Stimulated activated CD4-positive, alpha-beta T cell treated with anti-CD3 and anti-CD28 coated beads, TNF-alpha, amount 100 ng/mL, for 48 hours (primary cell): ENCODE data around the gene PDPR.
"Not testable (repeated sequence)": the region's sequence is repeated elsewhere in the genome, so short reads cannot be mapped to it uniquely, and the experiment has no call there.

Source experiments
- DNase-seq, 3 donors: peaks; one replicate each; pipeline ENCODE4 v3.0.0-alpha.2; 2020; ENCODE audit warnings: low read depth in 3 of 3

Gene PDPR

DNA sequence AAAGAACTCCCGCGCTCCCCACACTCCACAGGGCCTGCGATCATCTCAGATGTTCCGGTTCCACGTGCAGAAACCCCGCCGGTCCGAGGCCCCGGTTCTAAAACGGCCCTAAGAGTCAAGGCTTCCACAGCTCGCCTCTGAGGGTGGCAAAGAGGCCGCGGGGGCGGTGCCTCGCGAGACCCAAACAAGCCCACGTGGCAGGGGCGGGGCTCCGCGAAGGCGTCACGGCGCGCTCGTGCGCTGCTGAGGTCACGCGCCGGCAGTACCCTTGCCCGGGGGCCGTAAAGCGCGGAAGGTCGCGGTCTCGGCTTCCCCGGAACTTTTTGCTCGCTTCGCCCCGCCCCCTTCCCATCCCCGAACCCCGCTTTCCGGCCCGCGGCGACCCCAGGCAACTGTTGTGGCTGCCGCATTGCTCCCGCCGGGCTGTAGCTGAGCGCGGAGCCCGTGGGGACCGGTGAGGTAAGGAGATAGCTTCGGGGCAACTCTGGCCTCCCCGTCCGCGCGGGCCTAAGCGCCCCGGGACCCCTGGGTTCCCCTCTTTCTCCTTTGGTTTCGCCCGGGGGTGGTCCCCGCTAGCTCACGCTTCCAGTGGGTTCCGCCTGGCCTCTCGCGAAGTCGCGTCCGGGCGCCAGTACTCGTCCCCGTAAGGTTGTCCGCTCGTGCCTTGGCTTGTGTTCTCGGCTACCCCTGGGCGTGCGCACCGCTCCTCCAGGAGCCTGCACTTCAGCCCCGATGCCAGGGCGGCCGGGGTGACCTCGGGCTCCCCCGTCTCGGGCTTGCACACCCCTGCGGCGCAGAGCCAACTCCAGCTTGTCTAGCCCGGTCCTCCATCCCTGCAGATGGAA lies at the start of gene PDPR:
Gene PDPR, plus strand, starts transcription at position 351 of the 845 bp plus-strand sequence. CDS start 6,161 bp downstream, outside the sequence.
- DNase-seq, result peak; percentile 80 to 92 (median 90)

DNA sequence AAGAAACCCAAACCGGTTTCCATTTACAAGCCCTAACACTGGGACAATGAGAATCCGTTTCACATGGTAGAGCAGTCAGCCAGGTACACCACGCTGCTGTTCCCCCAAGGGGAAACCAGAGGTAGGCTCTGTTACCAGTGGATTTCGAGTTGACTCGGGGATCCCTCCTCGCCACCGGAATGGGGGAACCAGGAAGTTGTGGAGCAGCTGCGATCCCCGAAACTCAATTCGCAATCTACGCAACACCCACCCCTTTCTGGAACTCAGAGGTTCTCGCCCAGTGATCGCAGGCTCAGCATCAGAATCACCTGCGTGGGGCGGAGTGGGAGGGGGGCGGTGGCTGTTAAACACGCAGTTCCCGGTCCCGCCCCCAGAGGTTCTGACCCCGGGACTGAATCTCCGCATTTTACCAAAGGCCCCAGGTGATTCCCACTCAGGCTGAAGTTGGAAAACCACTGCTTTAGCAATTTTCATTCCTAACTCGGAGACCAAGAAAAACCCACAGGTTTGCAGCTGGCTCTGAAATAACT lies 49.2 kb upstream of the PDPR start:
- peak; percentile 28 to 50 (median 29) for DNase-seq

GRCh38 chr16:70065376-70065745 lies 48.8 kb upstream of the PDPR start:
- not testable (repeated sequence) for DNase-seq

- peak; percentile 78 to 91 (median 82) for DNase-seq
These were observed 48.1 kb upstream of the PDPR start for GRCh38 chr16:70065746-70066658.

- not testable (repeated sequence) for DNase-seq
These were observed 47.4 kb upstream of the PDPR start for GRCh38 chr16:70066751-70067150.

- not testable (repeated sequence) for DNase-seq
These were observed 35.1 kb upstream of the PDPR start for GRCh38 chr16:70079081-70079480.

DNA sequence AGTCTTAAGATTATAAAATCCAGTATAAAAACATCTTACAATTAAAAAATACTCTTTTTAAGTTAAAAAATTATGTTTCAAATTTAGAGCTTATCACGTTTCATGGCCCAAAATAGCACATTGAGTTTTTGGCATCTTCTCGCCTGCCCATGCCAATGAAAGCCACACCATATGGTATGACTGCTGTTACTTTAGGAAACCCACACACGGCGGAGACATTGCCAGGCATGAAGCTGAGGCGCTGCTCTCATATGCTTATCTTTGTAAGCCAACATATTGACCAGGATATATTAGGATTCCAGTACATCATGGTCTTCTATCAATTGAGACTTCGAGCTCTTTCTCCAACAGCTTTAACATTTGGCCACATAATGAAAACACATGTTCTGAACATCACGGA lies 32.9 kb upstream of the PDPR start:
- not testable (repeated sequence) for DNase-seq

GRCh38 chr16:70083931-70084330 lies 30.2 kb upstream of the PDPR start:
- DNase-seq, result not testable (repeated sequence)

DNA sequence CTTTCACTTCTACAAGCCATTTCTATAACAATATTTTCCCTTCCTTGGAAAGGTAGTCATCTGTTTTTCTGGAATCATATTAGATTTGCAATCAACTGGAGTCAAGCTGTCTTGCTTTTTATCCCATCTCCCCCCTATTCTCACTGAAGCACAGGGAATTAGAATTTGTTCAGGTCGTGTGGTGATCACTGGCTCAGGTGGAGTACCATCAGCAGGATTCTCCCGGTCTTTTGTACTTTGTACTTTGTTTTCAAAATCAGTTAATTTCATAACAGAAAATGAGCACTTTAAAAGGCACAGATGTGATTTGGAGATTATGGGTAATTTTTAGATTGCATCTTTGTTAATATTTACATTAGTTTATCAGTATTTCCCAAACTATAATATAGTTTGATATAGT lies 26.0 kb upstream of the PDPR start:
- not testable (repeated sequence) for DNase-seq

DNA sequence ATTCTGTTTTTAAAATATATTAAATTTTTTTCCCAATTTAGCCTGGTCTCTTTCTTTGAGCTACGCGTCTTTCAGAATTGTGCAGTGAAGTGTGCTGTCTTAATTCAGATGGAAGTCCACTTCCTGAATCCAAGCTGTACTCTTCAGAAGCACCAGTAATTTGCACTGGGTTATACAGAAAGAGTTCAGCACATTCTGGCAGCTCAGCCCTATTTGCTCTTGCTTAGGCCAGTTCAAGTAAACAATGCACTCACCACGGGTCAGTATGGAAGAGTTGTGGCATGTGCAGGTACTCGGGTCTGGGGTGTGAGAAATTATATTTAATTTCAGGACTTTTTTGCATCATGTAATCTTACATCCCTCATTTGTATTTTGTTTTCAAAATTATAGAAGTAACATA lies 25.3 kb upstream of the PDPR start:
- not testable (repeated sequence) for DNase-seq

- not testable (repeated sequence) for DNase-seq
These were observed 24.8 kb upstream of the PDPR start for GRCh38 chr16:70089289-70089688.

- DNase-seq, result not testable (repeated sequence)
These were observed 23.0 kb upstream of the PDPR start for GRCh38 chr16:70091104-70091503.

- DNase-seq, result not testable (repeated sequence)
These were observed 20.0 kb upstream of the PDPR start for GRCh38 chr16:70094096-70094495.

DNA sequence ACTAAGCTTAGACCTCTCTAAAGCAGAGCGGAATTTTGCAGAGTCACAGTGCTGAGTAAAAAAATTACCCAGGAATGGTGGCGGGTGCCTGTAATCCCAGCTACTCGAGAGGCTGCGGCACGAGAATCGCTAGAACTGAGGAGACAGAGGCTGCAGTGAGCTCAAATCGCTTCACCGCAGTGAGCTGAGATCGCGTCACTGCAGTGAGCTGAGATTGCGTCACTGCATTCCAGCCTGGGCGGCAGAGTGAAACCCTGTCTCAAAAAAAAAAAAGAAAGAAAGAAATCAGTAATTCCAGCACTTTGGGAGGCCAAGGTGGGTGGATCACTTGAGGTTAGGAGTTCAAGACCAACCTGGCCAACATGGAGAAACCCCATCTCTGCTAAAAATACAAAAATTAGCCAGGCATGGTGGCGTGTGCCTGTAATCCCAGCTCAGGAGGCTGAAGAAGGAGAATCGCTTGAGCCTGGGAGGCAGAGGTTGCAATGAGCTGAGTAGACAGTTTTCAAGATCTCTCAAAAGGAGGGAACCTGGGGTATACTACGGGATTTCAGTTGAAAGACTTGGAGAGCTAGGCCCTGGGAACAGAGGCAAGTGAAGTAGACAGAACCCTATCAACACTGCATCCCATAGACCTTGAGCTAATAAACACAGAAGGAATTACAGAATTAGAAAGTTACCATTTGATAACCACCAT lies 4.4 kb upstream of the PDPR start:
- DNase-seq, result not testable (repeated sequence)

DNA sequence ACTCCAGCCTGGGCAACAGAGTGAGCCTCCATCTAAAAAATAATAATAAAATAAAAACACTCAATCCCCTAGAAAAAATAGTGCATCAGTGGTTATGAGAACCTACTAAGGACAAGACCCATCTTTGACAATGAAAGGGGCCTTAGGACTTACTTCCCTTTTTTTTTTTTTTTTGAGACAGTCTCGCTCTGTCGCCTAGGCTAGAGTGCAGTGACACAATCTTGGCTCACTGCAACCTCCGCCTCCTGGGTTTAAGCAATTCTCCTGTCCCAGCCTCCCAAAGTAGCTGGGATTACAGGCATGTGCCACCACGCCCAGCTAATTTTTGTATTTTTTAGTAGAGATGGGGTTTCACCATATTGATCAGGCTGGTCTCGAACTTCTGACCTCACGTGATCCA lies 2.0 kb upstream of the PDPR start:
- DNase-seq, result not testable (repeated sequence)

GRCh38 chr16:70113599-70113981 lies 542 bp upstream of the PDPR start:
- DNase-seq, result not testable (repeated sequence)

DNA sequence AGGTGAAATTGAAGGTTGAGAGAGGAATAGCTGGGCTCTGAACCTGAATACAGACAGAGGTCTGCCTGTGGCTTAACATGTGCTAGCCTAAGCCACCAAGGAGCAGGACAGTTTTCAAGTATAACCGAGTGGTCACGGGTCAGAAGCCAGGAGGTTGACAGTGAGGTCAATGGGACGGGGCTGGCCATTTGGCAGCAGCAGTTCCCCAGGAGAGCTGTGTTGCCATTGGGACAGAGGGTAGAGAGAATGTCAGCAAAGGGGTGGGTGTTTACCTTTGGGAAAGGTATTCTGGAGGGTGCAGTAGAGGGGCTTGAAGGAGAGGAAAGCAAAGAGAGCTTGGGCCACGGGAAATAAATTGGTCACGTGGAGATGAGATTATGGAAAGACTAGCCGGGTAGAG lies 4.2 kb downstream of the PDPR start:
- DNase-seq, result not testable (repeated sequence)

GRCh38 chr16:70118776-70119175 lies 4.6 kb downstream of the PDPR start:
- not testable (repeated sequence) for DNase-seq

GRCh38 chr16:70120398-70120797 lies 6.3 kb downstream of the PDPR start:
- DNase-seq, result not testable (repeated sequence)

DNA sequence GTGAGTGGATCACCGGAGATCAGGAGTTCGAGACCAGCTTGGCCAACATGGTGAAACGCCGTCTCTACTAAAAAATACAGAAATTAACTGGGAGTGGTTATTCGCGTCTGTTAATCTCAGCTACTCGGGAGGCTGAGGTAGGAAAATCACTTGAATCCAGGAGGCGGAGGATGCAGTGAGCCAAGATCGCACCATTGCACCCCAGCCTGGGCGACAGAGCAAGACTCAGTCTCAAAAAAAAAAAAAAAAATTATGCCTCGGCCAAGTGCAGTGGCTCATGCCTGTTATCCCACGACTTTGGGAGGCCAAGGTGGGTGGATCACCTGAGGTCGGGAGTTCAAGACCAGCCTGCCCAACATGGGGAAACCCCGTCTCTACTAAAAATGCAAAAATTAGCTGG lies 9.7 kb downstream of the PDPR start:
- not testable (repeated sequence) for DNase-seq

DNA sequence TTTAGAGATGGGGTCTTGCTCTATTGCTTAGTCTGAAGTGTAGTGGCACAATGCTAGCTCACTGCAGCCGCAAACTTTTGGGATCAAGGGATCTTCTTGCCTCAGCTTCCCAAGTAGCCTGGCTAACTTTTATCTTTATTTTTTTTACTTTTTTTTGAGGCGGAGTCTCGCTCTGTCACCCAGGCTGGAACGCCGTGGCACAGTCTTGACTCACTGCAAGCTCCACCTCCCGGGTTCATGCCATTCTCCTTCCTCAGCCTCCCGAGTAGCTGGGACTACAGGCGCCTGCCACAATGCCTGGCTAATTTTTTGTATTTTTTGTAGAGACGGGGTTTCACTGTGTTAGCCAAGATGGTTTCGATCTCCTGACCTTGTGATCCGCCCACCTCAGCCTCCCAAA lies 12.1 kb downstream of the PDPR start:
- not testable (repeated sequence) for DNase-seq
